ENCODE results near the gene SORBS2.
A peak's percentile ranks its signal among the peaks of the same experiment; 100 is the strongest.

The SORBS2 gene

DNA sequence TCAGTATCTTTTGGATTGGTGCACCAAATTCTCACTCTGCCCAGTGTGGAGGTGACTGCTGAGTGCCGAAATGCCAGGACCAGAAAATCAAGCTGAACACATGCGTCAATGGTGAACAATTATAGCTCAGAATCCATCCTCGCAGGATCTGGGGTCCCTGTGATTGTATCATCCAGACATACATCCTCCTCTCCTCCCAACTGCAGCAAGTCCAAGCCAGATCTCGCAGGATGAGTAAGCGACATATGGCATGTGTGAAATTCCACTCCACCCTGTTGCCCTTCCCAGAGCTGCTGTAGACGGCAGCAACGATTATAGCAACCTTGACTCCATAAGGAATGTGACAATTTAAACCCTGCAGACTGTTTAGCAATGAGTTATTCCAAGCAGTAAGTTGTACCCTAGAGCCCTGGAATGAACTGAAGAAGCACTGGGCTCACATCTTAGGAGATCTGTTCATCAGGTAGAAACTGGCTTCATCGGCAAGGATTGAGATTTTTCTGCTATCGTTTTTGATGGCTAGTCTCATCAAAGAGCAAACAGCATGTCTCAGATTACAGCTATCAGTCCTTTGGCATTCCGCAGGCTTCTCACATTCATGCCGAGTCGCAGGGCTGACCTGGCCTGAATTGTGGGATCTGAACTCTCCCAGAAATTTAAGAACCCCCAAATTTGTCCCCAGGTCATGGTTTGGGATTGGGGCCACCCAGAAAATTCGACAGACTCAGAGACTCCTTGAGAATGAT lies 35.5 kb upstream of the SORBS2 start:
- peaks cover 21% of the 10 kb centered on the region for H3K9me3 Mint-ChIP-seq
- H3K36me3 Mint-ChIP-seq (ENCODE audit: low read depth), result no peaks in the 10 kb centered on the region
- peak overlapping the region in 1 of 3 experiments; percentile 1 for H3K4me3 Mint-ChIP-seq
- TF ChIP-seq, protein P1, sequence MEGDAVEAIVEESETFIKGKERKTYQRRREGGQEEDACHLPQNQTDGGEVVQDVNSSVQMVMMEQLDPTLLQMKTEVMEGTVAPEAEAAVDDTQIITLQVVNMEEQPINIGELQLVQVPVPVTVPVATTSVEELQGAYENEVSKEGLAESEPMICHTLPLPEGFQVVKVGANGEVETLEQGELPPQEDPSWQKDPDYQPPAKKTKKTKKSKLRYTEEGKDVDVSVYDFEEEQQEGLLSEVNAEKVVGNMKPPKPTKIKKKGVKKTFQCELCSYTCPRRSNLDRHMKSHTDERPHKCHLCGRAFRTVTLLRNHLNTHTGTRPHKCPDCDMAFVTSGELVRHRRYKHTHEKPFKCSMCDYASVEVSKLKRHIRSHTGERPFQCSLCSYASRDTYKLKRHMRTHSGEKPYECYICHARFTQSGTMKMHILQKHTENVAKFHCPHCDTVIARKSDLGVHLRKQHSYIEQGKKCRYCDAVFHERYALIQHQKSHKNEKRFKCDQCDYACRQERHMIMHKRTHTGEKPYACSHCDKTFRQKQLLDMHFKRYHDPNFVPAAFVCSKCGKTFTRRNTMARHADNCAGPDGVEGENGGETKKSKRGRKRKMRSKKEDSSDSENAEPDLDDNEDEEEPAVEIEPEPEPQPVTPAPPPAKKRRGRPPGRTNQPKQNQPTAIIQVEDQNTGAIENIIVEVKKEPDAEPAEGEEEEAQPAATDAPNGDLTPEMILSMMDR (IDR thresholded peaks at IDR 0.05; ENCODE audit: unreplicated experiment in 3 of 3), result no peak
- H3K4me1 Mint-ChIP-seq, result peaks cover 29% of the 10 kb centered on the region
- H3K27ac Mint-ChIP-seq, result peak overlapping the region in 1 of 3 experiments; percentile 3
- H3K27me3 Mint-ChIP-seq (ENCODE audit: low read depth), result peaks cover 10% of the 10 kb centered on the region

- H3K4me3 Mint-ChIP-seq, result no peak overlapping the region
- TF ChIP-seq, protein P1 (IDR thresholded peaks at IDR 0.05; ENCODE audit: unreplicated experiment in 3 of 3), result no peak
- H3K9me3 Mint-ChIP-seq, result peaks cover 19% of the 10 kb centered on the region
- peaks cover 10% of the 10 kb centered on the region for H3K27me3 Mint-ChIP-seq (ENCODE audit: low read depth)
- H3K4me1 Mint-ChIP-seq, result peaks cover 29% of the 10 kb centered on the region
- H3K27ac Mint-ChIP-seq, result no peak overlapping the region
- H3K36me3 Mint-ChIP-seq (ENCODE audit: low read depth), result no peaks in the 10 kb centered on the region
Observed at GRCh38 chr4:185846505-185847150, 34.6 kb upstream of the SORBS2 start.

GRCh38 chr4:185845966-185846365 lies 34.0 kb upstream of the SORBS2 start:
- peaks cover 19% of the 10 kb centered on the region for H3K9me3 Mint-ChIP-seq
- no peaks in the 10 kb centered on the region for H3K36me3 Mint-ChIP-seq (ENCODE audit: low read depth)
- H3K4me3 Mint-ChIP-seq, result no peak overlapping the region
- peaks cover 10% of the 10 kb centered on the region for H3K27me3 Mint-ChIP-seq (ENCODE audit: low read depth)
- TF ChIP-seq, protein P1 (IDR thresholded peaks at IDR 0.05; ENCODE audit: unreplicated experiment in 3 of 3), result no peak
- H3K27ac Mint-ChIP-seq, result no peak overlapping the region
- H3K4me1 Mint-ChIP-seq, result peaks cover 29% of the 10 kb centered on the region

- H3K27ac Mint-ChIP-seq, result no peak overlapping the region
- H3K36me3 Mint-ChIP-seq (ENCODE audit: low read depth), result no peaks in the 10 kb centered on the region
- peaks cover 5% of the 10 kb centered on the region for H3K27me3 Mint-ChIP-seq (ENCODE audit: low read depth)
- H3K4me1 Mint-ChIP-seq, result peaks cover 12% of the 10 kb centered on the region
- H3K9me3 Mint-ChIP-seq, result peaks cover 14% of the 10 kb centered on the region
- TF ChIP-seq, protein P1 (IDR thresholded peaks at IDR 0.05; ENCODE audit: unreplicated experiment in 3 of 3), result no peak
- H3K4me3 Mint-ChIP-seq, result no peak overlapping the region
Observed at GRCh38 chr4:185841451-185841850, 29.5 kb upstream of the SORBS2 start.

GRCh38 chr4:185840953-185841352 lies 29.0 kb upstream of the SORBS2 start:
- no peaks in the 10 kb centered on the region for H3K36me3 Mint-ChIP-seq (ENCODE audit: low read depth)
- TF ChIP-seq, protein P1 (IDR thresholded peaks at IDR 0.05; ENCODE audit: unreplicated experiment in 3 of 3), result no peak
- peaks cover 5% of the 10 kb centered on the region for H3K27me3 Mint-ChIP-seq (ENCODE audit: low read depth)
- H3K4me1 Mint-ChIP-seq, result peaks cover 9% of the 10 kb centered on the region
- no peak overlapping the region for H3K4me3 Mint-ChIP-seq
- no peak overlapping the region for H3K27ac Mint-ChIP-seq
- peaks cover 14% of the 10 kb centered on the region for H3K9me3 Mint-ChIP-seq

All from nephron (organoid).